BLaER1 (cell line): ENCODE measurements around the gene PRKN.

Experiments
- H3K27ac ChIP-seq: shearing (Covaris generic); formaldehyde crosslinking; 2 replicates; pipeline ENCODE4 v1.8.1; 2022
- H3K27me3 ChIP-seq: shearing (Covaris generic); formaldehyde crosslinking; 2 replicates; pipeline ENCODE4 v1.8.1; 2022
- H3K36me3 ChIP-seq: shearing (Covaris generic); formaldehyde crosslinking; 2 replicates; pipeline ENCODE4 v1.8.1; 2022
- H3K4me1 ChIP-seq: shearing (Covaris generic); formaldehyde crosslinking; 2 replicates; pipeline ENCODE4 v1.8.1; 2022
- H3K4me2 ChIP-seq: shearing (Covaris generic); formaldehyde crosslinking; 2 replicates; pipeline ENCODE4 v1.8.1; 2022
- H3K4me3 ChIP-seq: shearing (Covaris generic); formaldehyde crosslinking; 2 replicates; pipeline ENCODE4 v1.8.1; 2022
- H3K9ac ChIP-seq: shearing (Covaris generic); formaldehyde crosslinking; 2 replicates; pipeline ENCODE4 v1.8.1; 2022
- H3K9me3 ChIP-seq: shearing (Covaris generic); formaldehyde crosslinking; 2 replicates; pipeline ENCODE4 v1.8.1; 2022
- H4K20me1 ChIP-seq: shearing (Covaris generic); formaldehyde crosslinking; 2 replicates; pipeline ENCODE4 v1.8.1; 2022
- Cebpa-rat ChIP-seq: shearing (Covaris generic); IDR thresholded peaks from 2 replicates; pipeline ENCODE4 v1.8.1; 2022

PRKN gene

GRCh38 chr6:162627825-162628224 is 99.7 kb downstream of the PRKN start:
- H3K4me1 ChIP-seq: no peaks in the 10 kb centered on the region
- H3K9me3 ChIP-seq: peaks cover 3% of the 10 kb centered on the region; the same call in 1 of the 2 replicates
- no peaks in the 10 kb centered on the region for H3K36me3 ChIP-seq
- no peak for TF ChIP-seq Cebpa-rat
- H4K20me1 ChIP-seq: no peaks in the 10 kb centered on the region
- H3K9ac ChIP-seq: no peak overlapping the region
- no peak overlapping the region for H3K4me2 ChIP-seq
- H3K4me3 ChIP-seq: no peak overlapping the region
- H3K27me3 ChIP-seq: no peaks in the 10 kb centered on the region
- no peak overlapping the region for H3K27ac ChIP-seq

DNA sequence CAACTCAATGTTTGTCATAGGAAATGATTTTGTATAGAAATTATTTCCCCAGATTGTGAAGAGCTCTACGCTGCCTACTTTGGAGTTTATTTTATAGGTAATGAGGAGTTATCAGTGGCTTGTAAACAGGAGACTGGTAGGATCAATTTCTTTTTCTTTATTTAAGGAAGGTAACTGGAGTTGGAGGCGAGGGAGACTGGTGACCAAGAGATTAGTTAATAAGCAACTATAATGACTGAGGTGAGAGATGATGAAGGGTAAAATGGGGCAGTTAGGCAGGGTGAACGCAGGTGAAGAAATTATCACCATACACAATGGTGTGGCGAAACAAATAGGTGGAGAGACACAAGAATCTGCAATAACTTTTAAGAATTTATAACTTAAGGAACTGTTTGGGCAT is 100.2 kb downstream of the PRKN start:
- Histone ChIP-seq H3K9ac (no peak overlapping the region), H3K4me3 (no peak overlapping the region), H3K36me3 (no peaks in the 10 kb centered on the region), H3K4me2 (no peak overlapping the region), H3K4me1 (no peaks in the 10 kb centered on the region), H3K9me3 (peaks cover 3% of the 10 kb centered on the region; the same call in 1 of the 2 replicates), H3K27ac (no peak overlapping the region), H3K27me3 (no peaks in the 10 kb centered on the region), H4K20me1 (no peaks in the 10 kb centered on the region)
- TF ChIP-seq Cebpa-rat: no peak

- no peak overlapping the region for H3K27ac ChIP-seq
- no peaks in the 10 kb centered on the region for H4K20me1 ChIP-seq
- peaks cover 3% of the 10 kb centered on the region; the same call in 1 of the 2 replicates for H3K9me3 ChIP-seq
- no peaks in the 10 kb centered on the region for H3K36me3 ChIP-seq
- no peak overlapping the region for H3K9ac ChIP-seq
- H3K4me3 ChIP-seq: no peak overlapping the region
- no peaks in the 10 kb centered on the region for H3K4me1 ChIP-seq
- no peak for TF ChIP-seq Cebpa-rat
- no peak overlapping the region for H3K4me2 ChIP-seq
- H3K27me3 ChIP-seq: no peaks in the 10 kb centered on the region
Observed at GRCh38 chr6:162626869-162627268, 100.7 kb downstream of the PRKN start.

GRCh38 chr6:162625846-162626540 is 101.6 kb downstream of the PRKN start:
- Histone ChIP-seq H3K9ac (no peak overlapping the region), H3K4me1 (peaks cover 6% of the 10 kb centered on the region), H3K27ac (no peak overlapping the region), H3K4me3 (no peak overlapping the region), H3K4me2 (no peak overlapping the region), H3K9me3 (no peaks in the 10 kb centered on the region), H3K36me3 (no peaks in the 10 kb centered on the region), H4K20me1 (no peaks in the 10 kb centered on the region), H3K27me3 (no peaks in the 10 kb centered on the region)
- no peak for TF ChIP-seq Cebpa-rat

DNA sequence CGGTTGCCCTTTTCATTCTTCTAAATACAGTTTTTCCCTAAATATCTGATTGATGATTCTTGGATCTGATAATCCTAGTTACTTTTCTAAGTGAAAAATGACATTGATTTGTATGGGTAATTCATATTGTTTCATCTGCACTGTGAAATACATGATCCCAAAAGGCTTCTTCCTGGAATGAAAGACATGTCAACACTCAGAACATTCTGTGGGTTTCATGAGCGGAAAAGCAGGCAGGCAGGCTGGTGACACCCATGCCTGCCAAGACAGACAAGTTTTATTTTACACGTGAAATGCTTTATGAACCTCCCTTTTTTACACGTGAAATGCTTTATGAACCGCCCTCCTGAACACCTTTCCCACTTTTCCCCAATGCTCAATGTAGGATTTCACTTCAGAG is 105.0 kb downstream of the PRKN start:
- TF ChIP-seq Cebpa-rat: no peak
- Histone ChIP-seq H3K4me1 (peaks cover 8% of the 10 kb centered on the region), H3K36me3 (no peaks in the 10 kb centered on the region), H3K9ac (no peak overlapping the region), H3K27me3 (no peaks in the 10 kb centered on the region), H3K4me2 (no peak overlapping the region), H3K9me3 (no peaks in the 10 kb centered on the region), H4K20me1 (no peaks in the 10 kb centered on the region), H3K27ac (no peak overlapping the region), H3K4me3 (no peak overlapping the region)

DNA sequence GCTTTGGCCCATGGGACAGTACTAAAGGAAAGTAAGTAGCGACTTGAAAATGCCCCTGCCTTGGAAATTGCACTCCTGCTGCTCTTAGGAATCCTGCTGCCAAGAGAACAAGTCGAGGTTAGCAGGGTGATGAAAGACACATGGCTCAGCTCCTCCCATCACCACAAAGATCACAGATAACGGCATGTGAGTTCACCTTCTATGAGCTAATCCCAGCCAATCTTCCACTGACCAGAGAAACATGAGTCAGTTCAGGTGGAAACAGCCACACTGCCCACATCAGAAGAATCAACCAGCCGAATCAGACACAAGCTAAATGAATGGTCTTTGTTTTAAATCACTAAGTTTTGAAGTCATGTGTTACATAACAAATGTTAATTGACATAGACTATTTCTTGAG is 106.3 kb downstream of the PRKN start:
- Histone ChIP-seq H3K27me3 (no peaks in the 10 kb centered on the region), H3K27ac (no peak overlapping the region), H3K4me1 (peaks cover 8% of the 10 kb centered on the region), H3K4me3 (no peak overlapping the region), H3K36me3 (no peaks in the 10 kb centered on the region), H3K4me2 (peak overlapping the region; percentile 44), H3K9me3 (no peaks in the 10 kb centered on the region), H3K9ac (no peak overlapping the region), H4K20me1 (no peaks in the 10 kb centered on the region)
- no peak for TF ChIP-seq Cebpa-rat

- peaks cover 8% of the 10 kb centered on the region for H3K4me1 ChIP-seq
- no peak for TF ChIP-seq Cebpa-rat
- H3K4me3 ChIP-seq: no peak overlapping the region
- no peaks in the 10 kb centered on the region for H3K9me3 ChIP-seq
- no peak overlapping the region for H3K27ac ChIP-seq
- no peaks in the 10 kb centered on the region for H3K36me3 ChIP-seq
- H3K4me2 ChIP-seq: no peak overlapping the region
- no peaks in the 10 kb centered on the region for H4K20me1 ChIP-seq
- H3K27me3 ChIP-seq: no peaks in the 10 kb centered on the region
- H3K9ac ChIP-seq: no peak overlapping the region
Observed at GRCh38 chr6:162620073-162620472, 107.5 kb downstream of the PRKN start.

- no peak for TF ChIP-seq Cebpa-rat
- H3K27ac ChIP-seq: no peak overlapping the region
- no peak overlapping the region for H3K4me3 ChIP-seq
- H3K4me2 ChIP-seq: no peak overlapping the region
- no peaks in the 10 kb centered on the region for H3K36me3 ChIP-seq
- no peak overlapping the region for H3K9ac ChIP-seq
- peaks cover 8% of the 10 kb centered on the region for H3K4me1 ChIP-seq
- no peaks in the 10 kb centered on the region for H4K20me1 ChIP-seq
- H3K27me3 ChIP-seq: no peaks in the 10 kb centered on the region
- no peaks in the 10 kb centered on the region for H3K9me3 ChIP-seq
Observed at GRCh38 chr6:162618448-162619002, 109.0 kb downstream of the PRKN start.

- no peak for TF ChIP-seq Cebpa-rat
- Histone ChIP-seq H3K4me3 (no peak overlapping the region), H3K27me3 (no peaks in the 10 kb centered on the region), H4K20me1 (no peaks in the 10 kb centered on the region), H3K36me3 (no peaks in the 10 kb centered on the region), H3K4me2 (no peak overlapping the region), H3K9me3 (no peaks in the 10 kb centered on the region), H3K4me1 (no peaks in the 10 kb centered on the region), H3K27ac (no peak overlapping the region), H3K9ac (no peak overlapping the region)
Observed at GRCh38 chr6:162615016-162615705, 112.4 kb downstream of the PRKN start.

- no peaks in the 10 kb centered on the region for H3K9me3 ChIP-seq
Observed at GRCh38 chr6:162613310-162613709, 114.3 kb downstream of the PRKN start.

More at GRCh38 chr6:162613310-162613709, 114.3 kb downstream of the PRKN start:
- Histone ChIP-seq H3K36me3 (no peaks in the 10 kb centered on the region), H3K9ac (no peak overlapping the region), H3K27ac (no peak overlapping the region), H3K4me2 (no peak overlapping the region), H4K20me1 (no peaks in the 10 kb centered on the region), H3K4me3 (no peak overlapping the region), H3K4me1 (no peaks in the 10 kb centered on the region), H3K27me3 (no peaks in the 10 kb centered on the region)
- no peak for TF ChIP-seq Cebpa-rat
